H9 (cell line): Measurements from ENCODE around the gene KLK6. TPM values are rescaled to one million over a fixed set of nuclear protein-coding genes. Genes with fewer than 3 reads are reported as not detected.

Experiments
- DNase-seq: peaks from one replicate; pipeline ENCODE4 v3.0.0-alpha.2; 2017
- H2AFZ ChIP-seq: one replicate; pipeline ENCODE4 v1.6.1; 2013; ENCODE audit warnings: mild to moderate bottlenecking, low read length, control low read depth, moderate library complexity
- H2AK5ac ChIP-seq: 2 replicates; pipeline ENCODE4 v1.6.1; 2013; ENCODE audit warnings: low read length, control low read depth, mixed read lengths; ENCODE audit not compliant: insufficient read length
- H2BK120ac ChIP-seq: one replicate; pipeline ENCODE4 v1.6.1; 2013; ENCODE audit warnings: low read depth, mild to moderate bottlenecking, low read length, control low read depth, inconsistent platforms; ENCODE audit not compliant: poor library complexity, severe bottlenecking
- H2BK12ac ChIP-seq: 2 replicates; pipeline ENCODE4 v1.6.1; 2013; ENCODE audit warnings: low read length, control low read depth, mixed read lengths, low read depth; ENCODE audit not compliant: insufficient read length
- H2BK15ac ChIP-seq: 2 replicates; pipeline ENCODE4 v1.6.1; 2013; ENCODE audit warnings: low read depth, low read length, control low read depth
- H2BK20ac ChIP-seq: one replicate; pipeline ENCODE4 v1.6.1; 2013; ENCODE audit warnings: low read depth, mild to moderate bottlenecking, low read length, control low read depth, inconsistent platforms; ENCODE audit not compliant: poor library complexity, severe bottlenecking
- H2BK5ac ChIP-seq: 2 replicates; pipeline ENCODE4 v1.6.1; 2013; ENCODE audit warnings: low read length, control low read depth, mixed read lengths; ENCODE audit not compliant: insufficient read length
- H3K14ac ChIP-seq: 2 replicates; pipeline ENCODE4 v1.6.1; 2013; ENCODE audit warnings: low read length, control low read depth; ENCODE audit not compliant: insufficient read depth
- H3K18ac ChIP-seq: 2 replicates; pipeline ENCODE4 v1.6.1; 2013; ENCODE audit warnings: low read depth, mild to moderate bottlenecking, mixed read lengths, low read length, control low read depth; ENCODE audit not compliant: insufficient read length
- H3K23ac ChIP-seq: 2 replicates; pipeline ENCODE4 v1.6.1; 2013; ENCODE audit warnings: low read length, control low read depth, mixed read lengths, low read depth; ENCODE audit not compliant: insufficient read length
- H3K23me2 ChIP-seq: 2 replicates; pipeline ENCODE4 v1.6.1; 2013; ENCODE audit warnings: low read depth, mild to moderate bottlenecking, mixed read lengths, low read length, control low read depth; ENCODE audit not compliant: insufficient read length, poor library complexity, severe bottlenecking
- H3K27ac ChIP-seq: 2 replicates; pipeline ENCODE4 v1.5.1; 2013; ENCODE audit warnings: low read length, control low read depth, mixed read lengths, low read depth; ENCODE audit not compliant: insufficient read length
- H3K27me3 ChIP-seq: 2 replicates; pipeline ENCODE4 v1.6.1; 2013; ENCODE audit warnings: low read length, control low read depth, inconsistent platforms; ENCODE audit not compliant: insufficient read depth
- H3K4ac ChIP-seq: 2 replicates; pipeline ENCODE4 v1.6.1; 2013; ENCODE audit warnings: low read depth, mild to moderate bottlenecking, control low read depth, inconsistent platforms, low read length, moderate library complexity
- H3K4me1 ChIP-seq: 2 replicates; pipeline ENCODE4 v1.6.1; 2013; ENCODE audit warnings: low read length, control low read depth, inconsistent platforms; ENCODE audit not compliant: insufficient read depth
- H3K4me2 ChIP-seq: 2 replicates; pipeline ENCODE4 v1.6.1; 2013; ENCODE audit warnings: low read length, control low read depth, mixed read lengths; ENCODE audit not compliant: insufficient read length, insufficient read depth
- H3K56ac ChIP-seq: 2 replicates; pipeline ENCODE4 v1.6.1; 2013; ENCODE audit warnings: low read depth, mild to moderate bottlenecking, mixed read lengths, low read length, control low read depth; ENCODE audit not compliant: insufficient read length
- H3K79me1 ChIP-seq: 2 replicates; pipeline ENCODE4 v1.6.1; 2013; ENCODE audit warnings: low read depth, mild to moderate bottlenecking, moderate library complexity, low read length, control low read depth, inconsistent platforms; ENCODE audit not compliant: insufficient read depth, poor library complexity, severe bottlenecking
- H3K79me2 ChIP-seq: 2 replicates; pipeline ENCODE4 v1.6.1; 2013; ENCODE audit warnings: low read length, control low read depth, inconsistent platforms; ENCODE audit not compliant: insufficient read depth
- H3K9ac ChIP-seq: 2 replicates; pipeline ENCODE4 v1.6.1; 2013; ENCODE audit warnings: low read length, control low read depth, mixed read lengths; ENCODE audit not compliant: insufficient read length; ENCODE audit errors: extremely low read depth
- H3K9me3 ChIP-seq: one replicate; pipeline ENCODE4 v1.6.1; 2013; ENCODE audit warnings: low read depth, low read length, inconsistent platforms; ENCODE audit not compliant: control insufficient read depth
- H3T11ph ChIP-seq: one replicate; pipeline ENCODE4 v1.6.1; 2013; ENCODE audit warnings: mild to moderate bottlenecking, low read length, control low read depth, inconsistent platforms
- H4K20me1 ChIP-seq: one replicate; pipeline ENCODE4 v1.6.1; 2013; ENCODE audit not compliant: control insufficient read depth, insufficient read length, insufficient read depth
- H4K5ac ChIP-seq: 2 replicates; pipeline ENCODE4 v1.6.1; 2013; ENCODE audit warnings: low read depth, mild to moderate bottlenecking, mixed read lengths, low read length, control low read depth; ENCODE audit not compliant: insufficient read length
- H4K8ac ChIP-seq: replicated peaks from 2 replicates; pipeline ENCODE4 v1.6.1; 2013; ENCODE audit warnings: low read length, control low read depth, mixed read lengths, low read depth; ENCODE audit not compliant: insufficient read length
- H4K91ac ChIP-seq: 2 replicates; pipeline ENCODE4 v1.6.1; 2013; ENCODE audit warnings: low read depth, mild to moderate bottlenecking, moderate library complexity, mixed read lengths, low read length, control low read depth; ENCODE audit not compliant: insufficient read length
- H3K27ac Mint-ChIP-seq, 3 experiments: 2 replicates in 2 of 3; 3 replicates in 1 of 3; pipeline ENCODE4 v1.8.0; 2020 to 2021; ENCODE audit warnings: mixed read lengths in 3 of 3, mild to moderate bottlenecking in 1 of 3, moderate library complexity in 1 of 3
- H3K27me3 Mint-ChIP-seq: 2 replicates; pipeline ENCODE4 v1.8.0; 2021; ENCODE audit warnings: low read depth, mild to moderate bottlenecking, moderate library complexity, mixed read lengths
- H3K36me3 Mint-ChIP-seq, 3 experiments: 2 replicates in 2 of 3; 3 replicates in 1 of 3; pipeline ENCODE4 v1.8.0; 2020 to 2021; ENCODE audit warnings: low read depth in 3 of 3, mixed read lengths in 3 of 3; ENCODE audit not compliant: insufficient read depth in 1 of 3
- H3K4me1 Mint-ChIP-seq, 2 experiments: 2 replicates each; pipeline ENCODE4 v1.8.0; 2020; ENCODE audit warnings: mixed read lengths in 2 of 2
- H3K4me3 Mint-ChIP-seq, 2 experiments: 2 replicates in 1 of 2; 3 replicates in 1 of 2; pipeline ENCODE4 v1.8.0; 2020 to 2021; ENCODE audit warnings: mild to moderate bottlenecking in 2 of 2, mixed read lengths in 2 of 2, moderate library complexity in 1 of 2
- H3K9me3 Mint-ChIP-seq, 2 experiments: 2 replicates in 1 of 2; 3 replicates in 1 of 2; pipeline ENCODE4 v1.8.0; 2020; ENCODE audit warnings: mild to moderate bottlenecking in 2 of 2, mixed read lengths in 2 of 2, moderate library complexity in 1 of 2
- CTCF ChIP-seq: fragments of 200-600 bp; sonication (generic); conservative IDR thresholded peaks from 3 replicates; pipeline ENCODE4 v1.8.0; 2021; ENCODE audit warnings: antibody characterized with exemption, mild to moderate bottlenecking
- WGBS: extraction: QIAGEN DNeasy Blood & Tissue Kit; methylation state at CpG from one replicate; pipeline ENCODE4 v1.1.7; 2013; ENCODE audit warnings: missing lambda C conversion rate, low lambda C conversion rate, mixed read lengths; ENCODE audit not compliant: insufficient read length; ENCODE audit errors: extremely low coverage; 5-methylcytosine and 5-hydroxymethylcytosine counted together
- total RNA-seq: library from RNA; stranded (reverse); gene quantifications from 2 replicates; pipeline ENCODE4 v1.2.1, GENCODE V29; 2021

Gene KLK6
- total RNA-seq, 1 experiment from 2014 or later = 2.6 TPM

- H3K9me3 Mint-ChIP-seq = peaks cover 0 to 5% of the 10 kb centered on the region in 2 experiments; a peak in 2 of 5 replicates
- H4K91ac ChIP-seq = no peak overlapping the region
- no peaks in the 10 kb centered on the region for H3K27me3 ChIP-seq
- no peak overlapping the region for H2BK5ac ChIP-seq
- no peak overlapping the region for H2BK20ac ChIP-seq
- H3K4me1 Mint-ChIP-seq = no peaks in the 10 kb centered on the region
- no peak overlapping the region for H3K27ac Mint-ChIP-seq
- no peak for DNase-seq
- H3K79me2 ChIP-seq = no peaks in the 10 kb centered on the region
- H4K5ac ChIP-seq = no peak overlapping the region
- H3K27ac ChIP-seq = no peak overlapping the region
- peaks cover 47% of the 10 kb centered on the region for H3K27me3 Mint-ChIP-seq
- no peaks in the 10 kb centered on the region for H3K36me3 Mint-ChIP-seq
- no peaks in the 10 kb centered on the region for H3K4me1 ChIP-seq
- no peak for TF ChIP-seq CTCF
- no peak overlapping the region for H3K9ac ChIP-seq
- H2BK120ac ChIP-seq = no peak overlapping the region
- no peak overlapping the region for H3K14ac ChIP-seq
- no peak overlapping the region for H2BK12ac ChIP-seq
- H3K4me3 Mint-ChIP-seq = no peak overlapping the region
- no peaks in the 10 kb centered on the region for H3K79me1 ChIP-seq
- no peak overlapping the region for H2AK5ac ChIP-seq
- no peak overlapping the region for H3K4ac ChIP-seq
- H3K56ac ChIP-seq = no peak overlapping the region
- H2AFZ ChIP-seq = no peak overlapping the region
- H3K9me3 ChIP-seq = no peaks in the 10 kb centered on the region
- no peak overlapping the region for H3K23ac ChIP-seq
- no peak overlapping the region for H3K4me2 ChIP-seq
- no peak overlapping the region for H3T11ph ChIP-seq
- H3K23me2 ChIP-seq = no peaks in the 10 kb centered on the region
- no peak overlapping the region for H4K8ac ChIP-seq
- no peak overlapping the region for H3K18ac ChIP-seq
- H2BK15ac ChIP-seq = no peak overlapping the region
- no CpG with 5 or more reads among the region's 10 CpGs for WGBS
- no peaks in the 10 kb centered on the region for H4K20me1 ChIP-seq
These were observed 26.1 kb downstream of the KLK6 start for GRCh38 chr19:50943074-50943828.
